GM12878 (cell line): ENCODE measurements around the gene TSPYL6. TPM values are rescaled to one million over a fixed set of nuclear protein-coding genes. Genes with fewer than 3 reads are reported as not detected.

Source experiments
- ATAC-seq: fragments of 200-7000 bp; cut with Tn5 transposase; 3 replicates; pipeline ENCODE4 v1.9.1; 2020; ENCODE audit warnings: mild to moderate bottlenecking, moderate library complexity
- BruUV-seq: library from RNA; stranded (reverse); fragments of 400-500 nt; replicated peaks from 2 replicates; lab custom pipeline; 2021; lab: Mats Ljungman, UMichigan
- CTCF ChIA-PET: fragments of 300-600 bp; sonication (Branson Sonifier 250); formaldehyde crosslinking; extraction: SDS; loops from one replicate; lab custom pipeline; 2021; ENCODE audit warnings: inconsistent platforms; lab: Yijun Ruan, JAX
- POLR2A ChIA-PET: fragments of 350-600 bp; formaldehyde crosslinking; extraction: SDS; loops from one replicate; lab custom pipeline; 2021; ENCODE audit warnings: inconsistent platforms; lab: Charles Lee
- RAD21 ChIA-PET: fragments of 300-600 bp; sonication (Branson Sonifier 250); formaldehyde crosslinking; loops from one replicate; lab custom pipeline; 2023; ENCODE audit warnings: antibody characterized with exemption; ENCODE audit not compliant: unreplicated experiment; lab: Charles Lee
- SMC1A ChIA-PET: fragments of 300-600 bp; sonication (Branson Sonifier 250); formaldehyde crosslinking; loops from one replicate; lab custom pipeline; 2023; ENCODE audit not compliant: unreplicated experiment, uncharacterized antibody; lab: Charles Lee
- DNase-seq: peaks from one replicate; pipeline ENCODE4 v3.0.0-alpha.2; 2011; ENCODE audit warnings: low read depth, low spot score
- FAIRE-seq: peaks from 3 replicates; lab custom pipeline; 2011; peaks lifted over from hg19 to GRCh38; lab: Jason Lieb, UNC
- H2AFZ ChIP-seq: 2 replicates; pipeline ENCODE4 v1.6.0; 2011; ENCODE audit warnings: low read depth, low read length, control low read depth; ENCODE audit not compliant: control insufficient read depth
- H3K27ac ChIP-seq: 2 replicates; pipeline ENCODE4 v1.5.1; 2011; ENCODE audit warnings: control low read depth; ENCODE audit not compliant: control insufficient read depth, insufficient read depth
- H3K27me3 ChIP-seq, 2 experiments: replicated peaks in 1 of 2; 2 replicates each; pipeline versions ENCODE4 v1.6.0 to v1.6.1; 2011; ENCODE audit warnings: low read length in 1 of 2; ENCODE audit not compliant: control insufficient read depth in 2 of 2, insufficient read depth in 2 of 2
- H3K36me3 ChIP-seq, 2 experiments: 2 replicates each; pipeline ENCODE4 v1.5.1; 2011; ENCODE audit warnings: low read length in 1 of 2; ENCODE audit not compliant: control insufficient read depth in 2 of 2, insufficient read depth in 2 of 2
- H3K4me1 ChIP-seq: 2 replicates; pipeline ENCODE4 v1.6.1; 2011; ENCODE audit warnings: mild to moderate bottlenecking, low read length, moderate library complexity, mixed read lengths; ENCODE audit not compliant: control insufficient read depth, insufficient read depth
- H3K4me2 ChIP-seq: 2 replicates; pipeline ENCODE4 v1.6.0; 2011; ENCODE audit warnings: control low read depth; ENCODE audit not compliant: control insufficient read depth, insufficient read depth
- H3K4me3 ChIP-seq: fragments of 200-600 bp; sonication (generic); 2 replicates; pipeline ENCODE4 v1.5.1; 2016
- H3K79me2 ChIP-seq: 2 replicates; pipeline ENCODE4 v1.6.0; 2011; ENCODE audit warnings: low read length; ENCODE audit not compliant: control insufficient read depth, insufficient read depth
- H3K9ac ChIP-seq: 2 replicates; pipeline ENCODE4 v1.8.0; 2011; ENCODE audit warnings: low read length, control low read depth, mixed read lengths; ENCODE audit not compliant: control insufficient read depth, insufficient read depth
- H3K9me3 ChIP-seq: replicated peaks from 3 replicates; pipeline ENCODE4 v1.5.1; 2011; ENCODE audit warnings: mild to moderate bottlenecking, low read length; ENCODE audit not compliant: control insufficient read depth, insufficient read depth
- H4K20me1 ChIP-seq: 2 replicates; pipeline ENCODE4 v1.6.0; 2011; ENCODE audit not compliant: control insufficient read depth, insufficient read depth
- NFIC ChIP-seq: IDR thresholded peaks from 2 replicates; pipeline ENCODE4 v1.6.1; 2012; ENCODE audit warnings: low read depth, mild to moderate bottlenecking, inconsistent platforms, low read length, moderate library complexity
- POLR2A ChIP-seq: IDR thresholded peaks from 2 replicates; pipeline ENCODE4 v1.6.1; 2011; ENCODE audit warnings: low read depth, mild to moderate bottlenecking, low read length
- RUNX3 ChIP-seq: IDR thresholded peaks from 2 replicates; pipeline ENCODE4 v1.6.1; 2012; ENCODE audit warnings: low read length, inconsistent platforms
- WGBS: methylation state at CpG from one replicate; pipeline ENCODE4 v1.1.6; 2016; ENCODE audit warnings: low lambda C conversion rate; ENCODE audit not compliant: insufficient replicate concordance, insufficient coverage; ENCODE audit errors: missing lambda C conversion rate; 5-methylcytosine and 5-hydroxymethylcytosine counted together
- in situ Hi-C: fragments of 300-500 bp; cut with MboI; formaldehyde crosslinking; loops from 9 replicates; pipeline ENCODE4 v1.14.3; 2018; ENCODE audit warnings: mixed read lengths
- intact Hi-C: fragments of 100-400 bp; cut with micrococcal nuclease; formaldehyde crosslinking; loops from one replicate; pipeline ENCODE4 v1.14.2; 2022; ENCODE audit not compliant: unreplicated experiment
- polyA plus RNA-seq, 11 experiments: library from polyadenylated mRNA; depleted of rRNA in 4 of 11; unstranded in 6 of 11; stranded (reverse) in 5 of 11; fragments of >200 nt; fragmentation: Nextera tagmentation in 4 of 11; fragmentation: Illumina TruSeq in 1 of 11; extraction: Ambion mirVana in 4 of 11; extraction: Trizol in 1 of 11; gene quantifications; 1 replicate in 1 of 11; 2 replicates in 10 of 11; pipeline versions ENCODE4 v1.2.1 to v1.2.3, GENCODE V29; 2011 to 2016; ENCODE audit warnings: inconsistent platforms in 2 of 11, missing spikeins in 2 of 11, low read depth in 1 of 11
- total RNA-seq, 4 experiments: library from RNA; depleted of rRNA in 3 of 4; stranded (reverse); fragments of >200 nt in 3 of 4; fragmentation: Illumina TruSeq in 1 of 4; extraction: Trizol in 1 of 4; gene quantifications; 2 replicates each; pipeline versions ENCODE4 v1.2.1 to v1.2.3, GENCODE V29; 2013 to 2021
- TF ChIP-seq, protein P1 (sequence below): fragments of 450-650 bp; IDR thresholded peaks from 2 replicates; pipeline ENCODE4 v1.6.1; 2017; ENCODE audit warnings: low read depth, mild to moderate bottlenecking, moderate library complexity

TSPYL6 gene
- total and polyA plus RNA-seq, 10 of the 15 experiments (the other 5 are each of a cell fraction or from before 2014, with no cell fraction given): not detected

DNA sequence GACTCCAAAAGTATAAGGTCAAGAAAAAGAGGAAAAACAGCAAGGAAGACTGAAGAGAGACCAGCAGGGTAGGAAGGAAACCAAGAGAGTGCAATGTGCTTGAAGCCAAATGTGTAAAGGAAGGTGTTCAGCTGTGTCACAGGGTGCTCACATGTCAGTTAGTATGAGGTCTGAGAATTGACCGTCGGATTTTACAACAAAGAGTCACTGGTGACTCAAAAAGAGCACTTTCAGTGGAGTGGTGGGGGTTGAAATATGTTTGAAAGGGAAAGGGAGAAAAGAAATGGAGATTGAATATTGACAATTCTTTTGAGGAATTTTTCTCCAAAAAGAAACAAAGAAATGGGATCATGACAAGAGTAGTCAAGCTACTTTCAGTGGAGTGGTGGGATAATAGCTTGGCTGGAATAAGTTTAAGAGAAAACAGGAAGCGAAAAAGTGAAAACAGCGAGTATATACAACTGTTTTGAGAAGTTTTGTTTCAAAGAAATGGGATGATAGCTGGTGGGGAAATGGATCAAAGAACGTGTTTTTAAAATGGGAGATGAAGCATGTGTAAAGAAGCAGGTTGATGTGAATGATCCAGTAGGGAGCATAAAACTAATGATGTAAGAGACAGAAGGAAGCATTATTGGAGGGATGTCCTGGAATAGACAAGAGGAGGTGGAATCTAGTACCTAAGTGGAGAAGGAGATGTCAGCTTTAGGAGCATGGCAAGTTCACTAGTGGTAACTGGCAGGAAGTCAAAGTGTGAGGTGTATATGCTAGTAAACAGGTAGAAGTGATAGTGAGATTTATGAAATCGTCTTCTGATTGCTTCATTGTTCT, 3.6 kb upstream of the TSPYL6 start (continued):
- TF ChIP-seq, protein P1, sequence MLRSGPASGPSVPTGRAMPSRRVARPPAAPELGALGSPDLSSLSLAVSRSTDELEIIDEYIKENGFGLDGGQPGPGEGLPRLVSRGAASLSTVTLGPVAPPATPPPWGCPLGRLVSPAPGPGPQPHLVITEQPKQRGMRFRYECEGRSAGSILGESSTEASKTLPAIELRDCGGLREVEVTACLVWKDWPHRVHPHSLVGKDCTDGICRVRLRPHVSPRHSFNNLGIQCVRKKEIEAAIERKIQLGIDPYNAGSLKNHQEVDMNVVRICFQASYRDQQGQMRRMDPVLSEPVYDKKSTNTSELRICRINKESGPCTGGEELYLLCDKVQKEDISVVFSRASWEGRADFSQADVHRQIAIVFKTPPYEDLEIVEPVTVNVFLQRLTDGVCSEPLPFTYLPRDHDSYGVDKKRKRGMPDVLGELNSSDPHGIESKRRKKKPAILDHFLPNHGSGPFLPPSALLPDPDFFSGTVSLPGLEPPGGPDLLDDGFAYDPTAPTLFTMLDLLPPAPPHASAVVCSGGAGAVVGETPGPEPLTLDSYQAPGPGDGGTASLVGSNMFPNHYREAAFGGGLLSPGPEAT: 0 out of 2 replicates have a peak, but pooled peaks have one; percentile 62
- TF ChIP-seq NFIC: 0 out of 2 replicates have a peak, but pooled peaks have one; percentile 39
- TF ChIP-seq RUNX3: peak; percentile 53

DNA sequence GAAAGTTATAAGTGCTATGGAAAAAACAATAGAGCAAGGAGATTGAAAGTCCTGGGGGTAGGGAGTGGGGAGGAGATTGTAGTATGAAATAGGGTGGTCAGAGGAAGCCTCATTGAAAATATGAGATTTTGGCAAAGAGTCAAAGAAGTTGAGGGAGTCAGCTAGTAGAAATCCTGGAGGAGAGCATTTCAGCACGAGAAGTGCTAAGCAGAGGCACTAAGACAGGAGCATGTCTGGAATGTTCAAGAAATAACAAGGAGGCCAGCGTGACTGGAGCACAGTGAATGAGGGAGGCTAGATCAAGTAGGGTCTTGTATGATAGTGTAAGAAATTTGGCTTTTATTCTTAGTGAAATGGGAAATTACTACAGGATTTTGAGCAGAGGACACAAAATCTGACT, 2.1 kb upstream of the TSPYL6 start:
- Histone ChIP-seq H3K9me3 (no peaks in the 10 kb centered on the region; the same call in 2 of the 3 replicates), H3K79me2 (no peaks in the 10 kb centered on the region), H2AFZ (no peak overlapping the region), H3K27ac (no peak overlapping the region), H3K4me1 (peaks cover 6% of the 10 kb centered on the region), H4K20me1 (no peaks in the 10 kb centered on the region), H3K36me3 (no peaks in the 10 kb centered on the region), H3K27me3 (no peaks in the 10 kb centered on the region), H3K9ac (no peak overlapping the region), H3K4me3 (no peak overlapping the region), H3K4me2 (no peak overlapping the region)
- no TSS peak for BruUV-seq
- intact Hi-C loops (no loop called here), in situ Hi-C loops (no loop called here)
- ChIA-PET RAD21 (no interaction called here), CTCF (no interaction called here), POLR2A (no interaction called here), SMC1A (no interaction called here)
- DNase-seq: no peak
- FAIRE-seq: no peak
- ATAC-seq: no peak
- 26% methylated on average over 2 of the region's 2 CpGs for WGBS
- TF ChIP-seq POLR2A: no peak
